ENCODE results near the gene ASTN2. TPM values are rescaled to one million over a fixed set of nuclear protein-coding genes. Genes with fewer than 3 reads are reported as not detected.
"Not testable (repeated sequence)": the region's sequence is repeated elsewhere in the genome, so short reads cannot be mapped to it uniquely, and the experiment has no call there.

ASTN2 gene
- total RNA-seq, 4 donors from 2014 or later: 3.3 to 10.2 (median 6.3) TPM

GRCh38 chr9:117073539-117074341 is 341.1 kb downstream of the ASTN2 start:
- no peaks in the 10 kb centered on the region for H3K4me1 ChIP-seq
- H3K4me3 ChIP-seq: no peak overlapping the region
- DNase-seq: no peak
- H3K27me3 ChIP-seq: no peaks in the 10 kb centered on the region
- H3K36me3 ChIP-seq: no peaks in the 10 kb centered on the region
- TF ChIP-seq POLR2A (IDR thresholded peaks at IDR 0.05) (no peak), CTCF (IDR thresholded peaks at IDR 0.05) (no peak)
- no peak overlapping the region for H3K27ac ChIP-seq
- H3K9me3 ChIP-seq: no peaks in the 10 kb centered on the region

- no peaks in the 10 kb centered on the region for H3K36me3 ChIP-seq
- no peaks in the 10 kb centered on the region for H3K27me3 ChIP-seq
- TF ChIP-seq CTCF (IDR thresholded peaks at IDR 0.05) (no peak), POLR2A (IDR thresholded peaks at IDR 0.05) (no peak)
- H3K4me3 ChIP-seq: no peak overlapping the region
- DNase-seq: no peak
- no peaks in the 10 kb centered on the region for H3K4me1 ChIP-seq
- no peaks in the 10 kb centered on the region for H3K9me3 ChIP-seq
- H3K27ac ChIP-seq: no peak overlapping the region
Observed at GRCh38 chr9:117073071-117073470, 341.8 kb downstream of the ASTN2 start.

- Histone ChIP-seq H3K4me3 (no peak overlapping the region), H3K9me3 (no peaks in the 10 kb centered on the region), H3K27me3 (no peaks in the 10 kb centered on the region), H3K36me3 (no peaks in the 10 kb centered on the region), H3K4me1 (no peaks in the 10 kb centered on the region), H3K27ac (no peak overlapping the region)
- no peak for DNase-seq
- TF ChIP-seq CTCF (IDR thresholded peaks at IDR 0.05) (no peak), POLR2A (IDR thresholded peaks at IDR 0.05) (no peak)
Observed at GRCh38 chr9:117072216-117072615, 342.6 kb downstream of the ASTN2 start.

GRCh38 chr9:117071673-117072207 is 343.1 kb downstream of the ASTN2 start:
- H3K4me3 ChIP-seq, H3K9me3 ChIP-seq, H3K27ac ChIP-seq, H3K27me3 ChIP-seq, H3K4me1 ChIP-seq, DNase-seq, H3K36me3 ChIP-seq: not testable (repeated sequence)

GRCh38 chr9:117063721-117064471 is 351.0 kb downstream of the ASTN2 start:
- H3K27me3 ChIP-seq: no peaks in the 10 kb centered on the region
- H3K36me3 ChIP-seq: no peaks in the 10 kb centered on the region
- no peak for DNase-seq
- no peaks in the 10 kb centered on the region for H3K9me3 ChIP-seq
- H3K4me3 ChIP-seq: no peak overlapping the region
- no peaks in the 10 kb centered on the region for H3K4me1 ChIP-seq
- no peak for TF ChIP-seq POLR2A (IDR thresholded peaks at IDR 0.05)
- no peak for TF ChIP-seq CTCF (IDR thresholded peaks at IDR 0.05)
- H3K27ac ChIP-seq: no peak overlapping the region

GRCh38 chr9:117060963-117061362 is 353.9 kb downstream of the ASTN2 start:
- Histone ChIP-seq H3K27me3 (no peaks in the 10 kb centered on the region), H3K36me3 (no peaks in the 10 kb centered on the region), H3K4me3 (no peak overlapping the region), H3K4me1 (no peaks in the 10 kb centered on the region), H3K27ac (no peak overlapping the region), H3K9me3 (no peaks in the 10 kb centered on the region)
- DNase-seq: no peak
- TF ChIP-seq POLR2A (IDR thresholded peaks at IDR 0.05): no peak
- no peak for TF ChIP-seq CTCF (IDR thresholded peaks at IDR 0.05)

Measured in Peyer's patch (tissue), 4 donors.